ENCODE results near the gene CENPK.

GRCh38 chr5:65474130-65474711 lies 88.7 kb downstream of the CENPK start:
- TF ChIP-seq POLR2A (IDR thresholded peaks at IDR 0.05; ENCODE audit: low read depth, low read length): no peak
- TF ChIP-seq POLR2AphosphoS5 (IDR thresholded peaks at IDR 0.05; ENCODE audit: low read depth, low read length): no peak
